Inflammatory macrophage (primary cell): ENCODE results near the gene INTS15.

Experiments used
- DNase-seq, 2 donors: peaks; one replicate each; pipeline ENCODE4 v3.0.0-alpha.2; 2020 to 2022

Gene INTS15

DNA sequence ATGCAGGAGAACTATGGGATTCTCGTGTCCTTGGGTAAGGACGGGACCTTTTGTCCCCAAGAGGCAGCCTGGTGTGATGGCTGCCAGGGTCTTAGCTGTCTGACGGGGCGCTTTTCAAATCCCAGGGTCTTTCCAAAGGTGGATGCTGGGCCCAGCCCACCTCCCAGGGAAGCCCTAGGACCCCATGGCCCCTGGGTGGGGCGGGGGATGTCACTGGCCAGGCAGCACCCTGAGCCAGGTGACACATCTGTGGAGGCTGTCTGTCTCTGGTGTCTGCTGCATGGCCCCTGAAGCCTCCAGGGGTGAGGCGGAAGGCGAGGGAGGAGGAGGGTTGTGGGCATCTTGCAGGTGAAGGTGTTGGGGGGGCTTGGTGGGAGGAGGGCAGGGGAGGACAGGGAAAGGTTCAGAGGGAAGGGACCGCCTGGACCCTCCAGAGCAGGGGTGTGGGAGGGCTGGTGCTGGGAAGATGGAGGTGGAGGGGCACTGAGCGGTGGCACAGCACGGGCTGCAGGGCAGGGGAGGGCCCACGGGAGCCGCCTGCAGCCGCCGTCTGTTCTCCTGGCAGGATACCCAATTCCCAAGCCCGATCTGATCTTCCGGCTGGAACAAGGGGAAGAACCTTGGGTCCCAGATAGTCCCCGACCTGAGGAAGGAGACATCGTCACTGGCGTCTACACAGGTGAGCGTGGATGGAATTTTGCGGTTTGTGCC is 54.2 kb downstream of the INTS15 start:
- DNase-seq: no peak

DNA sequence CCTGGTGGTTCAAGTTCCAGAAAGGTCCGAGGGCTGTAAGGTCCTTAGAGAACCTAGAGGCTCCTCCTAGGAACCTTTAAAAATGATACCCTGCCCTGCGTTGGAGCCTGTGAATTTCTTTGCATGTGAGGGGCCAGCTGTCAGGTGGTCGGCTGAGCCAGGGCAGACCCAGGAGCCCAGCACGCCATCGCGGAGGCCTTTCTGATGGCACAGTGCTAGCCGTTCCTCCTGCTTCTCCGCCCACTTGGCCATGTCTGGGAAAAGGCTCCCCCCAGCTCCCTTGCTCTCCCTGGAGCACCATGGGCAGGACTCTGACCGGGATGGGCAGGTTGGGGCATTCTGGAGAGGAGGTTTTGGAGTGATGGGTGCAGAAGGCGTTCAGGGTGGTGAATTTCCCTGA is 54.9 kb downstream of the INTS15 start:
- no peak for DNase-seq

- no peak for DNase-seq
These were observed 56.6 kb downstream of the INTS15 start for GRCh38 chr7:6646465-6646864.

DNA sequence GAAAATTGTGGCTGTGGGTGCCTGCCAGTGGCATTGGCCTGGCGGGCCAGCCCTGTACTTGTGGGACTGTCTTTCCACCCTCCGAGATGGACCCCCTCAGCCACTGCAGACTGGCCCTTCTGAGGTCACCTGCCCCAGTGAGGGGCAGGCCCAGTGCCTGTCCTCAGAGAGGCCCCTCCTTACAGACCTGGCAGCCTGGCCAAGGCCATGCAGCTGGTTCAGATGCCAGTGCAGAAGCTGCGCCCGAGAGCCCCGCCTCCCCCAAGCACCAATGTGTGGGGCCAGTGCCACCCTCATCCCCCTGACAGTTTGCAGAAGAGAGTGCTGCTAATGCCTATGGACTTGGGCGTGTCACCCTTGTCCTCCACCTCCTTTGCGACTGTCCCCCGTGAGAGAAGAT is 57.3 kb downstream of the INTS15 start:
- DNase-seq: no peak

DNA sequence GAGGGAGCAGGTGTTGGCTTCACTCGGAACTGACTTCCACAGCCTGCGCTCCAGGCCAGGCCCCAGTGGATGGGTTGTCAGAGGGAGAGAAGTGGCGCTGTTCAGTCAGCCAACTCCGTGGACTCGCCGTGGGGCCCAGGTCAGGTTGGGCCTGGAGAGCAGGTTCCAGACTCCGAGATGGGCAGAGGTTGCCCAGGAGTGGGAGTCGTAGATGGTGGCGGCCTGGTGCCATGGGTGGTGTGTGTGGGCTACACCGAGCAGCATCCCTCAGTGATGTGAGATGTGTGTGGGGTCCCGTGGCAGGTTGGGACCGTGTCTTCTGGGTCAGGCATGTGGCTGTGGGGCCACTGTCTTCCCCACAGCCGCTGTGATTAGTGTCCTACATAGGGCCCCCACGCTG is 57.7 kb downstream of the INTS15 start:
- no peak for DNase-seq

GRCh38 chr7:6648066-6648814 is 58.4 kb downstream of the INTS15 start:
- no peak for DNase-seq

- DNase-seq: no peak
These were observed 58.9 kb downstream of the INTS15 start for GRCh38 chr7:6648815-6649104.

- DNase-seq: no peak
These were observed 59.6 kb downstream of the INTS15 start for GRCh38 chr7:6649241-6649961.

DNA sequence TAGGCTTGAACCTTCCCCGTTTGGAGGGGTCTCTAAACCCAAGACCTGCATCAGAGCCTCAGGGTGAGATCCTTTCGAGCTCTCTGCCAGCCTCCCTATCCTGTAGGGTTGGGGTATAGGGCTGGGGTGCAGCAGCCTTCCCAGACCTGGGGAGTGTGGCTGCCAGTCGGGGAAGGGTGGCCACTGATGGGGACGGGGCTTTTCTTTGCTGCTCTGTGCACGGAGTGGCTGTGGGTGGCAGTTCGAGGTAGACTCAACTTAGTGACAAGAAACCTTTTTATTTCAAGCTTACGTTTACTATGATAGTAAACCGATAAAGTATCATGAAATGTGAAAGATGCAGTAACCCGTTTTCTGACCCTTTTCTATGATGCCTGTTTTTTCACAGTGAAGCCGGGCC is 60.3 kb downstream of the INTS15 start:
- no peak for DNase-seq

DNA sequence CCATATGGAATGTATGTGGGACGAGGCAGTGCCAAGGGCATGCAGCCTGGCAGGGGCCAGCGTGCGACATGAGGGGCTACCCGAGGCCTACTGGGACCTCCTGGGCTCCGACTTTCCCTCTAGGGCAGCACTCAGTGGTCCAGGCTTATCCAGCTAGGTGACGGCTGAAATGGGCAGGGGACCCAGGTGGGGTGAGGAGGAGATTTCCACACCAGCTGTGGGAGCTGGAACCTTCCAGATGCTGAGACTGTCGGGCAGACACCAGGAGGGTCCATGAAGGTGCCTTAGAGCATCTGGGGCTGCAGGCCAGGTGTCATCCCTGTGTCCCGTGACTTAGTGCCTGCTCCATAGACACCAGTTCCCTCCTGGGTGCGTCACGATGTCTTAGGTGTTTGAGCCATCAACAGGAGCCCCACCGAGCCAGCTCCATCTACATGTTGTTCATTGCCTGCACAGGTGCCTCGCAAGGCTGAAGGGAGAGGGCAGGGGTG is 60.7 kb downstream of the INTS15 start:
- DNase-seq: no peak

DNA sequence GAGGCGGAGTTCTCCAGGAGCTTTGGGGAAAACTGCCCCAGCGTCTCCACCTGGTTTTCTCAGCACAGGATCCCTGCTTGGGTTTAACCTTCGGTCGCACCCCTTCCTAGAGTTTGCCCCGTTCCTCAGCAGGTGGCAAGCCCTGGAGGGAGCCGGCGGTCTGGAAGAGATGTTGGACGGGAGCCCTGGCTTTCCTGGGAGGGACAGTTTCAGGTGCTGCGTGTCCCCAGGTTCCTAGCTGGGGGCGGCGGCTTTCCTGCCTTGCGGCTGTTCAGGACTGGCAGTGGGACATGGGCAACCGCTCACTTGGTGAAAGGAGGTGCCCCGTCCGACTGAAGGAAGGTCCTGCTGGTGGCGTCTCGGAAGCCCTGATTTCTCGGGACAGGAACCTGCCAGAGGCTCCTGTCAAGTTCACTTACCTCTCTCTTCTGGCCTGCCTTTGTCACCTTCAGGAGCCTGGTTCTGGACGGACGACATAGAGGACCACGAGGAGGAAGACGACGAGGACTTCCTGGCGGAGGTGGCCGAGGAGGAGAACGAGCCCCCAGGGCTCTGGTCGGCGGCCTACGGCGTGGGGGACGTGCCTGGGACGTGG is 62.1 kb downstream of the INTS15 start:
- DNase-seq: no peak

DNA sequence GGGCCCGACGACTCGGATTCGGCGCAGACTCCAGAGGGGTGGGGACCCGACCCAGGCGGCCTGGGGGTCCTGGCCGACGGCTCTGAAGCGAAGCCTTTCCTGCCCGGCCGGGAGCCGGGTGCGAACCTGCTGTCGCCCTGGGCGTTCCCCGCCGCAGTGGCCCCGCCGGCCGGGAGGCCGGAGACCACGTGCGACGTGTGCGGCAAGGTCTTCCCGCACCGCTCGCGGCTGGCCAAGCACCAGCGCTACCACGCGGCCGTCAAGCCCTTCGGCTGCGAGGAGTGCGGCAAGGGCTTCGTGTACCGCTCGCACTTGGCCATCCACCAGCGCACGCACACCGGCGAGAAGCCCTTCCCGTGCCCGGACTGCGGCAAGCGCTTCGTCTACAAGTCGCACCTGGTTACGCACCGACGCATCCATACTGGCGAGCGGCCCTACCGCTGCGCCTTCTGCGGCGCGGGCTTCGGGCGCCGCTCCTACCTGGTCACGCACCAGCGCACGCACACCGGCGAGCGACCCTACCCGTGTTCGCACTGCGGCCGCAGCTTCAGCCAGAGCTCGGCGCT is 62.7 kb downstream of the INTS15 start:
- no peak for DNase-seq

DNA sequence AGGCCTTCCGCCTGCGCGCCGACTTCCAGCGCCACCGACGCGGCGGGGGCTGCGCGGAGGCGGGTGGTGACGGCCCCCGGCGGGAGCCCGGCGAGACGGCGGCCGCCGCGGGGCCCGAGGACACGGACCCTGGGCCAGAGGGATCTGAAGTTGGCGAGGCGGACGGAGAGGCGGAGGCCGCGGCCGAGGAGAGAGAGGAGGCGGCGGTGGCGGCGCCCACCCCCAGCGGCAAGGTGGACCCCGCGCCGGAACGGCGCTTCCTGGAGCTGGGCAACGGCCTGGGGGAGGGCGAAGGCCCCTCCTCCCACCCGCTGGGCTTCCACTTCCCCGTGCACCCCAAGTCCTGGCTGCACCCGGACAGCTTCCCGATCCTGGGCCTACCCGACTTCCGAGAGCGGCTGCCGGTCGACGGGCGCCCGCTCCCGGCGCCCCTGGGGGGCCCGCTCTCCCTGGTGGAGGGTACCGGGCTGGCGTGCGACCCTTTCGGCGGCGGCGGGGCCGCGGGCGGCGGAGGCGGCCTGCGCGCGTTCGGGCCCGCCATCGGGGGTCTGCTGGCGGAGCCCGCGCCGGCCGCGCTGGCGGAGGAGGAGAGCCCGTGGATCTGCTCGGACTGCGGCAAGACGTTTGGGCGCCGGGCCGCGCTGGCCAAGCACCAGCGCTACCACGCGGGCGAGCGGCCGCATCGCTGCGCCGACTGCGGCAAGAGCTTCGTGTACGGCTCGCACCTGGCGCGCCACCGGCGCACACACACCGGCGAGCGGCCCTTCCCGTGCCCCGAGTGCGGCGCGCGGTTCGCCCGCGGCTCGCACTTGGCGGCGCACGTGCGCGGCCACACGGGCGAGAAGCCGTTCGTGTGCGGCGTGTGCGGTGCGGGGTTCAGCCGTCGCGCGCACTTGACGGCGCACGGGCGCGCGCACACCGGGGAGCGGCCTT is 63.5 kb downstream of the INTS15 start:
- no peak for DNase-seq

DNA sequence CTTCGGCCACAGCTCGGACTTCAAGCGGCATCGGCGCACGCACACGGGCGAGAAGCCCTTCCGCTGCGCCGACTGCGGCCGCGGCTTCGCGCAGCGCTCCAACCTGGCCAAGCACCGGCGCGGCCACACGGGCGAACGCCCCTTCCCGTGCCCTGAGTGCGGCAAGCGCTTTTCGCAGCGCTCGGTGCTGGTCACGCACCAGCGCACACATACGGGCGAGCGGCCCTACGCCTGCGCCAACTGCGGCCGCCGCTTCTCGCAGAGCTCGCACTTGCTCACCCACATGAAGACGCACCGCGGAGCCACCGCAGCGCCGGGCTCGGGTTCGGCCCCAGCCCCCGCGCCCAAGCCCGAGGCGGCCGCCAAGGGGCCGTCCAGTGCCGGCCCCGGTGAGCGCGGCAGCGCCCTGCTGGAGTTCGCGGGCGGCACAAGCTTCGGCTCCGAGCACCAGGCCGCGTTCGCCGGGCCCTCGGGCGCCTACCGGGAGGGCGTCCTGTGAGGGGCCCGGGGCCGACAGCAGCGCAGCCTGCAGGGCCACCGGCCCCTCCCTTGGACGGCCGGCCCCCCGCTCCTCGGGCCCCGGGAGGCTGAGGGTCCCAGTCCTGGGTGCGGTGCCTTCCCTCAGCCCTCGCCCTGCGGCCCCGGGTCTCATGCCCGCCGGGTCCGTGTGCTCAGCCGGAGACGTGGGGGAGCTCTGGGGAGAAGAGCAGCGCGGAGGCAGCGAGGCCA is 64.5 kb downstream of the INTS15 start:
- DNase-seq: no peak

- DNase-seq: no peak
These were observed 65.2 kb downstream of the INTS15 start for GRCh38 chr7:6654842-6655610.

- no peak for DNase-seq
These were observed 66.0 kb downstream of the INTS15 start for GRCh38 chr7:6655636-6656385.

DNA sequence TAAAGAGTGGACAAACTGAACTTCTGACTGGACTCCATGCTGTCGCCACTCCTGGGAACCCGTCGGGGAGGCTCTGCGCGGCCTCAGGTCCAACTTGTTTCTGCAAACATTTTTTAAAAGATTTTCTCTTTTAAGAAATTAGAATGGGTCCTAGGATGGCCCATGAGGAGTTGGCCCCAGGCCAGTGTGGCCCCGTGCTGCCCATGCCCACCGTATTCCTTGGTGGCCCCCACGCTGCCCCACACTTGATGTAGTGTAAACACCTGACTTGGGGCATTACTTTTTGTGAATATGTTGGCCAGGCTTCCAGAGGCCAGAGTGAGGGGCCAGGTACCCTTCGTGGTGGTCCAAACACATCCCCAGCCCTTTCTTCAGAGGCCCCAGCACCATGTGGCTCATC is 66.6 kb downstream of the INTS15 start:
- DNase-seq: no peak
